K562 (cell line): ENCODE measurements around the gene TNC. TPM values are rescaled to one million over a fixed set of nuclear protein-coding genes. Genes with fewer than 3 reads are reported as not detected.

Experiments used
- ATAC-seq: fragments of 200-7000 bp; cut with Tn5 transposase; 3 replicates; pipeline ENCODE4 v1.9.1; 2020; ENCODE audit warnings: moderate library complexity
- BruUV-seq: library from RNA; stranded (reverse); fragments of 400-500 nt; replicated peaks from 2 replicates; lab custom pipeline; 2021; lab: Mats Ljungman, UMichigan
- CTCF ChIA-PET: fragments of 300-600 bp; formaldehyde crosslinking; extraction: SDS; loops from one replicate; lab custom pipeline; 2021; ENCODE audit warnings: low intra/inter-chr PET ratio; lab: Yijun Ruan, JAX
- POLR2A ChIA-PET: fragments of 300-600, 350-650 bp; sonication (Branson Sonifier 250); formaldehyde crosslinking; extraction: SDS; loops from one replicate; lab custom pipeline; 2021; ENCODE audit warnings: antibody characterized with exemption, inconsistent platforms; lab: Yijun Ruan, JAX
- DNase-seq, 4 experiments: peaks; one replicate each; pipeline versions ENCODE4 v3.0.0 to v3.0.0-alpha.2; 2011 to 2018; ENCODE audit warnings: low spot score in 3 of 4, mixed read lengths in 3 of 4; ENCODE audit errors: extremely low read depth in 1 of 4
- FAIRE-seq: peaks from 2 replicates; lab custom pipeline; 2011; peaks lifted over from hg19 to GRCh38; lab: Jason Lieb, UNC
- H2AFZ ChIP-seq: 2 replicates; pipeline ENCODE4 v1.6.0; 2011; ENCODE audit warnings: low read depth, low read length, control low read depth, inconsistent platforms
- H3K27ac ChIP-seq: fragments of 200-600 bp; 3 replicates; pipeline ENCODE4 v1.8.0; 2011; ENCODE audit warnings: low read depth, mild to moderate bottlenecking, control low read depth, inconsistent platforms, low read length, moderate library complexity, mixed read lengths; ENCODE audit errors: extremely low read depth
- H3K27me3 ChIP-seq, 2 experiments: fragments of 300-600 bp in 1 of 2; 2 replicates in 1 of 2; 3 replicates in 1 of 2; pipeline versions ENCODE4 v1.6.0 to v1.8.0; 2011; ENCODE audit warnings: inconsistent platforms in 2 of 2, low read length in 2 of 2, mild to moderate bottlenecking in 1 of 2, mixed read lengths in 1 of 2, moderate library complexity in 1 of 2; ENCODE audit not compliant: control insufficient read depth in 2 of 2, insufficient read depth in 2 of 2
- H3K36me3 ChIP-seq: fragments of 300-600 bp; 3 replicates; pipeline ENCODE4 v1.8.0; 2011; ENCODE audit warnings: mild to moderate bottlenecking, low read length, inconsistent platforms; ENCODE audit not compliant: control insufficient read depth, insufficient read depth
- H3K4me1 ChIP-seq, 2 experiments: fragments of 200-600 bp in 1 of 2; replicated peaks in 1 of 2; 2 replicates in 1 of 2; 3 replicates in 1 of 2; pipeline versions ENCODE4 v1.5.1 to v1.8.0; 2011; ENCODE audit warnings: inconsistent platforms in 2 of 2, low read length in 2 of 2, mild to moderate bottlenecking in 1 of 2, mixed read lengths in 1 of 2, moderate library complexity in 1 of 2; ENCODE audit not compliant: control insufficient read depth in 2 of 2, insufficient read depth in 2 of 2
- H3K4me2 ChIP-seq: 2 replicates; pipeline ENCODE4 v1.6.1; 2011; ENCODE audit warnings: low read length, control low read depth, inconsistent platforms, mixed read lengths; ENCODE audit not compliant: insufficient read depth
- H3K4me3 ChIP-seq: fragments of 200-600 bp; sonication (generic), shearing (Covaris generic); 2 replicates; pipeline ENCODE4 v1.5.1; 2016; ENCODE audit warnings: control low read depth, inconsistent platforms
- H3K79me2 ChIP-seq: fragments of 200-600 bp; 3 replicates; pipeline ENCODE4 v1.8.0; 2011; ENCODE audit warnings: low read length, inconsistent platforms; ENCODE audit not compliant: control insufficient read depth, insufficient read depth
- H3K9ac ChIP-seq, 2 experiments: 2 replicates each; pipeline versions ENCODE4 v1.6.0 to v1.6.1; 2011; ENCODE audit warnings: low read depth in 2 of 2, low read length in 2 of 2, control low read depth in 1 of 2, inconsistent platforms in 1 of 2, mild to moderate bottlenecking in 1 of 2, mixed read lengths in 1 of 2; ENCODE audit not compliant: insufficient read depth in 1 of 2
- H3K9me1 ChIP-seq: one replicate; pipeline ENCODE4 v1.6.0; 2011; ENCODE audit warnings: inconsistent platforms, mild to moderate bottlenecking, low read length, moderate library complexity; ENCODE audit not compliant: control insufficient read depth, insufficient read depth
- H3K9me3 ChIP-seq: replicated peaks from 2 replicates; pipeline ENCODE4 v1.5.1; 2011; ENCODE audit warnings: low read depth, low read length, inconsistent platforms; ENCODE audit not compliant: control insufficient read depth, insufficient read depth
- H4K20me1 ChIP-seq: replicated peaks from 2 replicates; pipeline ENCODE4 v1.6.1; 2011; ENCODE audit warnings: low read length, inconsistent platforms, mixed read lengths; ENCODE audit not compliant: control insufficient read depth, insufficient read depth
- FUS ChIP-seq: fragments of 200-400 bp; formaldehyde crosslinking; optimal IDR thresholded peaks from 2 replicates; pipeline ENCODE3; 2017; ENCODE audit warnings: low read depth, low read length
- HDAC6 ChIP-seq: IDR thresholded peaks from 2 replicates; pipeline ENCODE4 v1.6.1; 2012; ENCODE audit warnings: low read depth, mild to moderate bottlenecking, control low read depth, inconsistent platforms, low read length, moderate library complexity
- LARP7 ChIP-seq: fragments of 450-650 bp; IDR thresholded peaks from 2 replicates; pipeline ENCODE4 v1.6.1; 2016
- NFATC3 ChIP-seq: fragments of 450-650 bp; IDR thresholded peaks from 2 replicates; pipeline ENCODE4 v1.6.1; 2017; ENCODE audit warnings: mild to moderate bottlenecking
- PHF8 ChIP-seq: fragments of 200-600 bp; sonication (generic); IDR thresholded peaks from 2 replicates; pipeline ENCODE4 v1.6.1; 2012; ENCODE audit warnings: mixed run types, mild to moderate bottlenecking, inconsistent platforms, low read length, moderate library complexity, borderline replicate concordance
- PTRF ChIP-seq: fragments of 450-650 bp; IDR thresholded peaks from 2 replicates; pipeline ENCODE4 v1.6.1; 2016; ENCODE audit warnings: mild to moderate bottlenecking, missing genetic modification characterization, missing compliant biosample characterization
- RBM22 ChIP-seq: fragments of 200-400 bp; formaldehyde crosslinking; IDR thresholded peaks from 2 replicates; pipeline ENCODE4 v1.6.1; 2018; ENCODE audit warnings: low read length, low read depth; ENCODE audit not compliant: poor library complexity, severe bottlenecking
- SIX5 ChIP-seq, 2 experiments: IDR thresholded peaks; 2 replicates each; pipeline ENCODE4 v1.6.1; 2011; ENCODE audit warnings: low read length in 2 of 2, borderline replicate concordance in 1 of 2, low read depth in 1 of 2, mild to moderate bottlenecking in 1 of 2, moderate library complexity in 1 of 2; ENCODE audit not compliant: insufficient read depth in 1 of 2
- TSC22D4 ChIP-seq: fragments of 450-650 bp; IDR thresholded peaks from 2 replicates; pipeline ENCODE4 v1.6.1; 2016; ENCODE audit warnings: missing genetic modification characterization, missing biosample characterization, control low read depth
- ZNF311 ChIP-seq: fragments of 250-450 bp; sonication (Bioruptor Pico); IDR thresholded peaks from 2 replicates; pipeline ENCODE4 v1.4.0; 2020; ENCODE audit warnings: mild to moderate bottlenecking, moderate library complexity
- WGBS: fragments of 100-300 bp; shearing (Covaris generic); methylation state at CpG from one replicate; pipeline ENCODE4 v1.1.6; 2016; ENCODE audit warnings: low coverage, mixed read lengths; ENCODE audit not compliant: insufficient coverage; ENCODE audit errors: missing lambda C conversion rate; 5-methylcytosine and 5-hydroxymethylcytosine counted together
- in situ Hi-C: fragments of 300-500 bp; cut with MboI; formaldehyde crosslinking; loops from 4 replicates; pipeline ENCODE4 v1.15.0; 2018; ENCODE audit warnings: inconsistent platforms, mixed read lengths
- intact Hi-C: fragments of 100-400 bp; cut with micrococcal nuclease; formaldehyde crosslinking; loops from 2 replicates; pipeline ENCODE4 v1.14.2; 2022
- polyA plus RNA-seq, 8 experiments: library from polyadenylated mRNA; depleted of rRNA in 4 of 8; stranded (reverse) in 5 of 8; unstranded in 3 of 8; fragments of >200 nt; fragmentation: Nextera tagmentation in 2 of 8; fragmentation: Illumina TruSeq in 1 of 8; extraction: Ambion mirVana in 2 of 8; extraction: Trizol in 1 of 8; gene quantifications; 2 replicates each; pipeline versions ENCODE4 v1.2.1 to v1.2.3, GENCODE V29; 2011 to 2014; ENCODE audit warnings: inconsistent platforms in 1 of 8, missing spikeins in 1 of 8
- total RNA-seq, 7 experiments: library from RNA; depleted of rRNA in 6 of 7; stranded (reverse); fragments of >200 nt in 6 of 7; fragmentation: Illumina TruSeq in 2 of 7; extraction: Trizol in 2 of 7; gene quantifications; 2 replicates each; pipeline versions ENCODE4 v1.2.1 to v1.2.3, GENCODE V29; 2011 to 2021; ENCODE audit warnings: low replicate concordance in 1 of 7
- TF ChIP-seq, protein P1 (sequence below), 2 experiments: fragments of 450-650 bp; IDR thresholded peaks; 2 replicates each; pipeline ENCODE4 v1.6.1; 2018; ENCODE audit warnings: mild to moderate bottlenecking in 2 of 2, low read depth in 1 of 2; ENCODE audit not compliant: partially characterized antibody in 2 of 2

The TNC gene
- total and polyA plus RNA-seq, 9 of the 15 experiments (the other 6 are each of a cell fraction or from before 2014, with no cell fraction given) = under 0.01 to 0.29 TPM; not detected in 7

- no peak for TF ChIP-seq TSC22D4
- no peak for TF ChIP-seq SIX5 (IDR thresholded peaks at IDR 0.05; ENCODE audit: borderline replicate concordance in 1 of 2, insufficient read depth in 1 of 2, low read depth in 1 of 2, low read length in 2 of 2)
- TF ChIP-seq FUS = no peak
- TF ChIP-seq ZNF311 (CRISPR knock-in tag) = no peak
- TF ChIP-seq RBM22 = no peak
- TF ChIP-seq HDAC6 = no peak
- no peak for TF ChIP-seq PTRF (tag)
- TF ChIP-seq PHF8 = no peak
Observed at GRCh38 chr9:115000217-115000639, 117.7 kb downstream of the TNC start (continued).

- POLR2A ChIA-PET = no interaction called here
- intact Hi-C loops (no loop called here), in situ Hi-C loops (no loop called here)
- Histone ChIP-seq H3K27ac (no peak overlapping the region), H3K36me3 (no peaks in the 10 kb centered on the region), H3K27me3 (no peaks in the 10 kb centered on the region), H3K4me2 (no peak overlapping the region), H3K4me1 (no peaks in the 10 kb centered on the region), H4K20me1 (no peaks in the 10 kb centered on the region), H3K9me3 (no peaks in the 10 kb centered on the region), H2AFZ (no peak overlapping the region), H3K4me3 (no peak overlapping the region), H3K79me2 (no peaks in the 10 kb centered on the region), H3K9ac (no peak overlapping the region), H3K9me1 (no peaks in the 10 kb centered on the region)
- CTCF ChIA-PET = no interaction called here
- TF ChIP-seq LARP7 (no peak), NFATC3 (no peak)
- TF ChIP-seq, protein P1, sequence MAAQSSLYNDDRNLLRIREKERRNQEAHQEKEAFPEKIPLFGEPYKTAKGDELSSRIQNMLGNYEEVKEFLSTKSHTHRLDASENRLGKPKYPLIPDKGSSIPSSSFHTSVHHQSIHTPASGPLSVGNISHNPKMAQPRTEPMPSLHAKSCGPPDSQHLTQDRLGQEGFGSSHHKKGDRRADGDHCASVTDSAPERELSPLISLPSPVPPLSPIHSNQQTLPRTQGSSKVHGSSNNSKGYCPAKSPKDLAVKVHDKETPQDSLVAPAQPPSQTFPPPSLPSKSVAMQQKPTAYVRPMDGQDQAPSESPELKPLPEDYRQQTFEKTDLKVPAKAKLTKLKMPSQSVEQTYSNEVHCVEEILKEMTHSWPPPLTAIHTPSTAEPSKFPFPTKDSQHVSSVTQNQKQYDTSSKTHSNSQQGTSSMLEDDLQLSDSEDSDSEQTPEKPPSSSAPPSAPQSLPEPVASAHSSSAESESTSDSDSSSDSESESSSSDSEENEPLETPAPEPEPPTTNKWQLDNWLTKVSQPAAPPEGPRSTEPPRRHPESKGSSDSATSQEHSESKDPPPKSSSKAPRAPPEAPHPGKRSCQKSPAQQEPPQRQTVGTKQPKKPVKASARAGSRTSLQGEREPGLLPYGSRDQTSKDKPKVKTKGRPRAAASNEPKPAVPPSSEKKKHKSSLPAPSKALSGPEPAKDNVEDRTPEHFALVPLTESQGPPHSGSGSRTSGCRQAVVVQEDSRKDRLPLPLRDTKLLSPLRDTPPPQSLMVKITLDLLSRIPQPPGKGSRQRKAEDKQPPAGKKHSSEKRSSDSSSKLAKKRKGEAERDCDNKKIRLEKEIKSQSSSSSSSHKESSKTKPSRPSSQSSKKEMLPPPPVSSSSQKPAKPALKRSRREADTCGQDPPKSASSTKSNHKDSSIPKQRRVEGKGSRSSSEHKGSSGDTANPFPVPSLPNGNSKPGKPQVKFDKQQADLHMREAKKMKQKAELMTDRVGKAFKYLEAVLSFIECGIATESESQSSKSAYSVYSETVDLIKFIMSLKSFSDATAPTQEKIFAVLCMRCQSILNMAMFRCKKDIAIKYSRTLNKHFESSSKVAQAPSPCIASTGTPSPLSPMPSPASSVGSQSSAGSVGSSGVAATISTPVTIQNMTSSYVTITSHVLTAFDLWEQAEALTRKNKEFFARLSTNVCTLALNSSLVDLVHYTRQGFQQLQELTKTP (IDR thresholded peaks at IDR 0.05; ENCODE audit: low read depth in 1 of 2, partially characterized antibody in 2 of 2) = no peak
- DNase-seq = no peak
- FAIRE-seq = no peak
- BruUV-seq = no TSS peak
- 0% methylated on average over 2 of the region's 2 CpGs for WGBS
- no peak for ATAC-seq
Observed at GRCh38 chr9:114998326-114998725, 119.6 kb downstream of the TNC start.
